Endothelial cell of umbilical vein (primary cell): ENCODE measurements around the gene DENND1A.

Source experiments
- EZH2 ChIP-seq: IDR thresholded peaks from 2 replicates; pipeline ENCODE4 v1.6.1; 2012; ENCODE audit warnings: borderline replicate concordance, low read depth, mild to moderate bottlenecking, moderate library complexity, low read length, inconsistent platforms; ENCODE audit not compliant: severe bottlenecking
- POLR2A ChIP-seq: IDR thresholded peaks from 2 replicates; pipeline ENCODE4 v1.6.1; 2012; ENCODE audit warnings: low read depth, mild to moderate bottlenecking, control low read depth, low read length
- POLR2AphosphoS5 ChIP-seq: IDR thresholded peaks from 2 replicates; pipeline ENCODE4 v1.6.1; 2012; ENCODE audit warnings: low read depth, mild to moderate bottlenecking, control low read depth, low read length, moderate library complexity; ENCODE audit not compliant: insufficient read depth
- TF ChIP-seq, protein P1 (sequence below), 2 donors: IDR thresholded peaks; 1 replicate in 1 of 2; 2 replicates in 1 of 2; pipeline ENCODE4 v1.5.1; 2011; ENCODE audit warnings: low read length in 2 of 2, mild to moderate bottlenecking in 2 of 2, moderate library complexity in 2 of 2, control low read depth in 1 of 2, inconsistent platforms in 1 of 2, low read depth in 1 of 2; ENCODE audit not compliant: insufficient read depth in 1 of 2; ENCODE audit errors: extremely low read depth in 1 of 2

DNA sequence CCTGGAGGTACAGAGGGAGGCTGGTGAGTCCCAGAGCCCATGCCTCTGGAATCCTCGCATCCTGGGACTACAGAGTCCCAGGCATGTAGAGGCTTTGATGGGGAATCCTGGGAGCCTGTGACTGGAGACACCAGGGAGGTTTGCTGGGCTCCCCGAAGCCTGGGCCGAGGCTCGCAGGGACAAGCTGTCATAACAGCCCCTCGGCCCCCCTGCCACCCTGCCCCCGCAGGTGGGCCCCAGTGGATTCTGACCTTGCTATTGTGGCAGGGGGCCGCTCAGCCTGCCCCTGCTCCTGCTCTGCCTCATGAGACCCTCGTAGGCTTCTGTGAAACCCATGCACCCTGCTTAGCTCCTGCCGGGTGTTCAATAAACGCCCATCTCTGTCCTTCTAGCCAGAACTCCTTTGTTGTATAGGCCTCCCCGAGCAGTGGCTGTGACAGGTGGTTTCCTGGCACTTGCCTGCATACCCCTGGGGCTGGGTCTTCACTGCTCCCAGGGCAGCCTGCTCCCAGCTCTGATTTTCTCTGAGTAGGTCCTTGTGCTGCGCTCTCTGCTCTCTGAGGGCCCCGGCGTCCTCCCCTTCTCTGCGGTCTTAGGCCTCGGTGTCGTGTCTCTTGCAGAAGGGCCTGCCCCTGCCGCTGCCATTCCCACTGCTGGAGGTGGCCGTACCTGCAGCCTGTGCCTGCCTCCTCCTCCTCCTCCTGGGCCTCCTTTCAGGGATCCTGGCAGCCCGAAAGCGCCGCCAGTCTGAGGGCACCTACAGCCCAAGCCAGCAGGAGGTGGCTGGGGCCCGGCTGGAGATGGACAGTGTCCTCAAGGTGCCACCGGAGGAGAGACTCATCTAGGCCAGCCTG is 553.5 kb downstream of the DENND1A start:
- TF ChIP-seq, protein P1, sequence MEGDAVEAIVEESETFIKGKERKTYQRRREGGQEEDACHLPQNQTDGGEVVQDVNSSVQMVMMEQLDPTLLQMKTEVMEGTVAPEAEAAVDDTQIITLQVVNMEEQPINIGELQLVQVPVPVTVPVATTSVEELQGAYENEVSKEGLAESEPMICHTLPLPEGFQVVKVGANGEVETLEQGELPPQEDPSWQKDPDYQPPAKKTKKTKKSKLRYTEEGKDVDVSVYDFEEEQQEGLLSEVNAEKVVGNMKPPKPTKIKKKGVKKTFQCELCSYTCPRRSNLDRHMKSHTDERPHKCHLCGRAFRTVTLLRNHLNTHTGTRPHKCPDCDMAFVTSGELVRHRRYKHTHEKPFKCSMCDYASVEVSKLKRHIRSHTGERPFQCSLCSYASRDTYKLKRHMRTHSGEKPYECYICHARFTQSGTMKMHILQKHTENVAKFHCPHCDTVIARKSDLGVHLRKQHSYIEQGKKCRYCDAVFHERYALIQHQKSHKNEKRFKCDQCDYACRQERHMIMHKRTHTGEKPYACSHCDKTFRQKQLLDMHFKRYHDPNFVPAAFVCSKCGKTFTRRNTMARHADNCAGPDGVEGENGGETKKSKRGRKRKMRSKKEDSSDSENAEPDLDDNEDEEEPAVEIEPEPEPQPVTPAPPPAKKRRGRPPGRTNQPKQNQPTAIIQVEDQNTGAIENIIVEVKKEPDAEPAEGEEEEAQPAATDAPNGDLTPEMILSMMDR (IDR thresholded peaks at IDR 0.05; ENCODE audit: extremely low read depth in 1 of 2, insufficient read depth in 1 of 2, low read depth in 1 of 2, low read length in 2 of 2) = no peak
- TF ChIP-seq POLR2A (no peak), POLR2AphosphoS5 (no peak), EZH2 (no peak)
